HG03442 (cell line): Measurements from ENCODE around the gene ATG3.

ENCODE experiments used
- ATAC-seq: cut with Tn5 transposase; IDR thresholded peaks from one replicate; pipeline ENCODE4 v1.9.1; 2021; ENCODE audit warnings: mild to moderate bottlenecking, moderate library complexity; ENCODE audit not compliant: unreplicated experiment

Gene ATG3

GRCh38 chr3:112561734-112562529 lies at the start of gene ATG3, which contains the start of gene SLC35A5:
Gene ATG3 (minus strand): TSS chr3:112561962. CDS start chr3:112561528, 434 bp downstream.
Gene SLC35A5 (plus strand): TSS chr3:112562045. CDS start chr3:112563404, 1,359 bp downstream.
- peak; percentile 76 for ATAC-seq

- no peak for ATAC-seq
These were observed 48.4 kb upstream of the ATG3 start for GRCh38 chr3:112610121-112610520.

- ATAC-seq, result no peak
These were observed 46.1 kb upstream of the ATG3 start for GRCh38 chr3:112607863-112608262.

DNA sequence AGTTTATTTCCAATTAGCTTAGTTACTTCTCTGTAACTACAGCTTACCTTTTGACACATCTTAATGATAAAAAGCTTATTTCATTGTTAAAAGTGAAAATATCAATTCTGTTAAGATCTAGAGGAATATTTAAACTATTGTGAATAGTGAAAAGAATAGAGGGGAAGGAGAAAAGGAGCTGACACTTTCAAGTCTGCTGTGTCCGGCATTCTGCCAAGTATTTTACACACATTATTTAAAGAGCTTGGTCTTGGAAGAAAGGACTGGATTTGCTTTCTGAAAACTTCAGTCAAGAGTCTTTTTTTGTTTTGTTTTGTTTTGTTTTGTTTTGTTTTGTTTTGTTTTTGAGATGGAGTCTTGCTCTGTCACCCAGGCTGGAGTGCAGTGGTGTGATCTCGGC lies 44.3 kb upstream of the ATG3 start:
- no peak for ATAC-seq

GRCh38 chr3:112605285-112605684 lies 43.5 kb upstream of the ATG3 start:
- no peak for ATAC-seq

GRCh38 chr3:112604536-112604935 lies 42.8 kb upstream of the ATG3 start:
- no peak for ATAC-seq

DNA sequence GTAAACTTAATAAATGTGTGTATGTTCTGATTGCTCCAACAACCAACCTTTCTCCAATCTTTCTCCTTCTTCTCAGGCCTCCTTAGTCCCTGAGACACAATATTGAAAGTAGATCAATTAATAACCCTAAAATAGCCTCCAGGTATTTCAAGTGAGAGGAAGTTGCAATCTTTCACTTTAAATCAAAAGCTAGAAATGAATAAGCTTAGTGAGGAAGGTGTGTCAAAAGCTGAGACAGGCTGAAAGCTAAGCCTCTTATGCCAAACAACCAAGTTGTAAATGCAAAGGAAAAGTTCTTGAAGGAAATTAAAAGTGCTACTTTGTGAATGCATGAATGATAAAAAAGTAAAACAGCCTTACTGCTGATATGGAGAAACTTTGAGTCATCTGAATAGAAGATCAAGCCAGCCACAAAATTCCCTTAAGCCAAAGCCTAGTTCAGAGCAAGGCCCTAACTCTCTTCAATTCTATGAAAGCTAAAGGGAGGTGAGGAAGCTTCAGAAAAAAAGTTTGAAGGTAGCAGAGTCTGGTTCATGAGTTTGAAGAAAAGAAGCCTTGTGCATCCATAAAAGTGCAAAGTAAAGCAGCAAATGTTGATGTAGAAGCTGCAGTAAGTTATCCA lies 40.6 kb upstream of the ATG3 start:
- no peak for ATAC-seq

DNA sequence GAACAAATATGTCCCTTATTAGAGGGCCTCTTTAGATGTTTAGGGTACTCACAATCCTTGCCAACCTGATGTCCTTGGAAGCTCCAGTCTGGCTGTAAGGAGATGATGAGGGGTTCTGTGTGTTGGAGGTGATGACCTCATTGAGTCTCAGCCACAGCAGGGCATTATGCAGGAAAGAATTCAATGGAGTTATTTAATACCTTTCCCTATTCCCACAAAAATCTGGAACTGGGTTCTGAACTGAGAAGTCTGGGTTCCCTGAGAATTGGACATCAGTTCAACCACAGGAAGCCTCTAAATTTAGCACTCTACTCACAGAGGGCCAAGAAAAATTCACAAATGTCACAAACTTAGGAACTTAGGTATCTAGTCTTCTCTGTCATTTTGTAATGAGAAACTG lies 37.0 kb upstream of the ATG3 start:
- no peak for ATAC-seq

GRCh38 chr3:112597945-112598344 lies 36.2 kb upstream of the ATG3 start:
- ATAC-seq, result no peak

DNA sequence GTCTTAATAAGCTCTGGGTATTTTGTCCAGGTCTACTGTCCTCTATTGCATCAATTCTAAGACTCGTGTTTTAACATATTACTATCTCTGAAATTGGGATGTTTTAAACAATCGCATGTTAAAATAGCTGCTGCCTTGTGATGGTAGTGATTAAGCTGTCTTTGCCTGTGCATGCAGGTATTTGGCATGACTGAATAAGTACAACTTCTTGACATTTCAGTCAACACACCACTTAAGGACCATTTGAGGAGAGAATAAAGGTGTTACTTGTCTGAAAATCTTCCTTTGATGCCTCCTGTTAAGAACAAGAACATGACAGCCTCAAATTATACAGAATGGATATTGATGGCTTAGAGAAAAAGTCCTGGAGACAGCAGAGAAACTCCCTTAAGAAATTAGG lies 33.1 kb upstream of the ATG3 start:
- ATAC-seq, result no peak

GRCh38 chr3:112593258-112593657 lies 31.5 kb upstream of the ATG3 start:
- ATAC-seq, result no peak

DNA sequence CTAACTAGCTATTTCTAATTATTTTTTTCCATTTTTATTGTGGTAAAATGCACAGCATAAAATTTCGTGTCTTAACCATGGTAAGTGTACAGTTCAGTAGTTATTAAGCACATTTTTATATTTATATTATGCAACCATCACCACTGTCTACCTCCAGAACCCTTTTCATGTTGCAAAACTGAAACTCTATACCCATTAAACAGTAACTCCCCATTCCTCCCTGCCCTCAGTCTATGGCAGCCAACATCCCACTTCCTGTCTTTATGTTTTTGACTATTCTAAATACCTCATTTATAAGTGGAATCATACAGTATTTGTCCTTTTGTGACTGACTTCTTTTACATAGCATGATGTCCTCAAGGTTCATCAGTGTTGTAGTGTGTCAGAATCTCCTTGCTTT lies 25.6 kb upstream of the ATG3 start:
- ATAC-seq, result no peak

DNA sequence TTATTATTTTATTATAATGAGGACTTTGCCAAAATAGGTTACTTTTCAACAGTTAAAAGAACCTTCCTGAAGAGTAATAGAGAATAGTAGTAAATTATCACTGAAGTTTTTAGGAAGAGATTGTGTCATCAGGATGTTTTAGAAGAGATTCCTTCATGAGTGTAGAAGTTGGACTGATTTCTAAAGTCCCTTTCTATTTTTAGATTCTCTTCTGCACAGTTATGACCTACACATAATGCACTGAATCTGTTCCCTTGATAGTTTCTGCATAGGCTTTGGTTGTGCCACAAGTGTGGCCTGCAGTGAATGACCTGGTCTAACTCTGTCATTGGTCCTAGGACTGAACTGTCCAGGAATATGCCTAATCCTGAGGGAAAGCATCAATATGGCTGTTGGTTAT lies 24.0 kb upstream of the ATG3 start:
- no peak for ATAC-seq

GRCh38 chr3:112583105-112583504 lies 21.3 kb upstream of the ATG3 start:
- ATAC-seq, result no peak

- no peak for ATAC-seq
These were observed 20.6 kb upstream of the ATG3 start for GRCh38 chr3:112582244-112582874.

- ATAC-seq, result no peak
These were observed 17.9 kb upstream of the ATG3 start for GRCh38 chr3:112579697-112580096.

DNA sequence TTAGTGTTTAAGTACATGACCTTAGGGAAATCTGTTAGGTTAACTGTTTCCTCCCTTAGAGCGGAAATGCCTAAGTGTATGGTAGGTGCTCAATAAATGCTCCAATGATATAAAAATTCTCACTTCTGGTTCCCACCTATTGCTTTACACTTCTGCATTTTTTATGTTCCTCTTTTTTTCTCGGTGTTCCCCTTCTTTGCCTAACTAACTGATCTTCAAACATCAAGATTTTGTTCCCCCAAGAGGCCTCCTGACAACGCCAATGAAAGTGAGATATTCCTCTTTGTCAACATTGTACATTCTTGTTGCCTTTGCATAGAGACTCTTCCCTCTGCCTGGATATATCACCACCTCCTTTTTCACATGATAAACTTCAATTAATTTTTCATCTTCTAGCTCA lies 17.5 kb upstream of the ATG3 start:
- ATAC-seq, result no peak

DNA sequence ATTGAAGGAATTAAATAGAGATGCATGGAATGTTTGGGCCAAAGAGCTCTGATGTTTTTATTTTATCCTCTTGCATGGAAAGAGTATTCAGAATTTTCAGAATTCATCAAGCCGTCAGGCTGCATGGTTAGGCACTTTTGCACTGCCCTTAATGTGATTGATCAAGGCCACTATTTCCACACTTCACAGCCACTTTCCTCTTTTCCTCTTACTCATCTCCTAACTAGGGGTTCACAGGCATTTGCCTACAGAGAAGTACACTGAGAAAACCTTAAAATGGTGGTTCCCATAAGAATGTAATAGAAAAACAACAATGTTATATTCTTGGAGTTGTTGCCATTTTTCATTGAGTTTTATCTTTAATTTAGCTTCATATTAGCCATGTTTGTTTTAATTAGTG lies 10.9 kb upstream of the ATG3 start:
- no peak for ATAC-seq

- ATAC-seq, result no peak
These were observed 7.5 kb upstream of the ATG3 start for GRCh38 chr3:112569265-112569664.

DNA sequence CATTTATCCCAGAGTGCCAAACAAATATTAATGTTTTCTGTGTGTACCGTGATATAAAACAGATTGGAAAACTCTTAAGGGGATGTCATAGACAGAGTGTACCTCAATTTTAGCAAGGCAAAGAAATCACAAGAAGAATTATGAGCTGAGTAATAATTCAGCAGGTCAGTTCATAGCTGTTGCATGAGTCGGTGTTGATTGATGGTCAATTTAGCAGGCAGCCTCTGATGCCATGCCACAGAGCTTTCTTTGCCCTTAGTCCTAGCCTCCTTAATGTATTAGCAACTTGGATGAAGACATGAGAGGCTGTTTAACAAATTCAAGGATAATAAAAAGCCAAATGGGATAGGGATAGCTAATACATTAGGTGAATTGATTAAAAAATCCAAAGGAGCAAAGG lies 6.9 kb upstream of the ATG3 start:
- no peak for ATAC-seq

DNA sequence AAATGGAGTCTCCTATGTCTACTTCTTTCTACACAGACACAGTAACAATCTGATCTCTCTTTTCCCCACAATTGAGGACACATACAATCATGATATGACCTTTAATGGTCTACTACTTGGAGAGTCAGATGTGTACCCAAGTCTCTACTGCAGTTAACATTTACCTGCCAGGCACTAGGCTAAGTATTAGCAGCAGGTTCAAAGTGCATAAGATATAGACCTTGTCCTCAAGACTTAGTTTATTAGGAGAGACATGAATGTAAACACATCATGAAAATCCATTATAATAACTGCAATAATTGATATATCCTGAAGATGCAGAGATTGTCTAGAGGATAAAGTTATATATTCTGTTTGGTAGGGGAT lies 3.2 kb upstream of the ATG3 start:
- no peak for ATAC-seq
